Muscle layer of duodenum (tissue), 2 donors: ENCODE results near the gene PRKAG1.

Experiments used
- H3K27ac ChIP-seq: one replicate; pipeline ENCODE4 v1.7.0; 2013; ENCODE audit warnings: mild to moderate bottlenecking, low read length
- H3K27me3 ChIP-seq: one replicate; pipeline ENCODE4 v1.7.0; 2013; ENCODE audit warnings: low read depth, mild to moderate bottlenecking, control low read depth, low read length
- H3K36me3 ChIP-seq, 2 donors: one replicate each; pipeline ENCODE4 v1.7.0; 2013; ENCODE audit warnings: low read length in 2 of 2, control low read depth in 1 of 2, mild to moderate bottlenecking in 1 of 2; ENCODE audit not compliant: insufficient read depth in 2 of 2, control insufficient read depth in 1 of 2
- H3K4me1 ChIP-seq, 2 donors: one replicate each; pipeline ENCODE4 v1.7.0; 2013; ENCODE audit warnings: low read length in 2 of 2, mild to moderate bottlenecking in 2 of 2, control low read depth in 1 of 2, moderate library complexity in 1 of 2; ENCODE audit not compliant: insufficient read depth in 2 of 2, control insufficient read depth in 1 of 2
- H3K4me3 ChIP-seq, 2 donors: one replicate each; pipeline ENCODE4 v1.7.0; 2013; ENCODE audit warnings: low read length in 2 of 2, low read depth in 1 of 2, mild to moderate bottlenecking in 1 of 2
- H3K9me3 ChIP-seq, 2 donors: one replicate each; pipeline ENCODE4 v1.7.0; 2013; ENCODE audit warnings: low read length in 2 of 2, control low read depth in 1 of 2, mild to moderate bottlenecking in 1 of 2; ENCODE audit not compliant: control insufficient read depth in 1 of 2
- donor health status: healthy.

The PRKAG1 gene

GRCh38 chr12:48985901-48986300 lies 32.7 kb downstream of the PRKAG1 start:
- peaks cover 0 to 8% of the 10 kb centered on the region in 2 donors for H3K4me1 ChIP-seq
- H3K4me3 ChIP-seq = no peak overlapping the region
- no peaks in the 10 kb centered on the region for H3K36me3 ChIP-seq
- no peak overlapping the region for H3K27ac ChIP-seq
- H3K9me3 ChIP-seq = no peaks in the 10 kb centered on the region
- H3K27me3 ChIP-seq = peaks cover 43% of the 10 kb centered on the region

DNA sequence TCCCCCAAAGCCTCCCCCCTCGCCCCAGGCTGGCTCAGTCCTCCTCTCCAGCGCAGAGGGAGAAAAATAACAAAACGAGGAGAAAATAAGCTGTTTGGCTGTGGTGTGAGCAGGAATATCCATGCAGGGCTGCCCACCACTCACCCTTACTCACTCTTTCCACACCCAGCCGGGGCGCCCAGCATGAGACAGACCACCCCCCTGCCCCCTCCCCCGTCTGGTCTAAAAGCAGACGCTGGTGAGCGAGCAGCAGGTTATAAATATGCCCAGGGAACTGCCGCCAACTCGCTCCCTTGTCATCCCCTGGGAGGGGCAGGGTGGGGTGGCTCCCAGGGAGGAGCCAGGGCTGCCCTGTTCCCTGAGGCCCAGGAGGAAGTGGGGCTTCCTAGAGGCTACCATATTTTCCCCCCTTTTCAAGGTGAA lies 33.1 kb downstream of the PRKAG1 start:
- Histone ChIP-seq H3K36me3 (no peaks in the 10 kb centered on the region), H3K27me3 (peaks cover 45% of the 10 kb centered on the region), H3K27ac (no peak overlapping the region), H3K4me3 (no peak overlapping the region), H3K4me1 (peaks cover 0 to 12% of the 10 kb centered on the region in 2 donors), H3K9me3 (no peaks in the 10 kb centered on the region)

GRCh38 chr12:48982397-48983080 lies 36.0 kb downstream of the PRKAG1 start:
- Histone ChIP-seq H3K27me3 (peaks cover 64% of the 10 kb centered on the region), H3K4me3 (no peak overlapping the region), H3K27ac (no peak overlapping the region), H3K36me3 (no peaks in the 10 kb centered on the region), H3K9me3 (no peaks in the 10 kb centered on the region), H3K4me1 (peaks cover 8 to 41% of the 10 kb centered on the region in 2 donors)

DNA sequence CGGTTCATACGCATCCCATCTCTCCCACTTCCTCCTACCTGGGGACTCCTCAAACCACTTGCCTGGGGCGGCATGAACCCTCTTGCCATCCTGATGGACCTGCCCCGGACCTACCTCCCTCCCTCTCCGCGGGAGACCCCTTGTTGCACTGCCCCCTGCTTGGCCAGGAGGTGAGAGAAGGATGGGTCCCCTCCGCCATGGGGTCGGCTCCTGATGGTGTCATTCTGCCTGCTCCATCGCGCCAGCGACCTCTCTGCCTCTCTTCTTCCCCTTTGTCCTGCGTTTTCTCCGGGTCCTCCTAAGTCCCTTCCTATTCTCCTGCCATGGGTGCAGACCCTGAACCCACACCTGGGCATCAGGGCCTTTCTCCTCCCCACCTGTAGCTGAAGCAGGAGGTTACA lies 36.8 kb downstream of the PRKAG1 start:
- Histone ChIP-seq H3K4me3 (peak overlapping the region in 1 of 2 donors; percentile 59), H3K27me3 (peaks cover 71% of the 10 kb centered on the region), H3K27ac (no peak overlapping the region), H3K4me1 (peaks cover 8 to 41% of the 10 kb centered on the region in 2 donors), H3K36me3 (no peaks in the 10 kb centered on the region), H3K9me3 (no peaks in the 10 kb centered on the region)

DNA sequence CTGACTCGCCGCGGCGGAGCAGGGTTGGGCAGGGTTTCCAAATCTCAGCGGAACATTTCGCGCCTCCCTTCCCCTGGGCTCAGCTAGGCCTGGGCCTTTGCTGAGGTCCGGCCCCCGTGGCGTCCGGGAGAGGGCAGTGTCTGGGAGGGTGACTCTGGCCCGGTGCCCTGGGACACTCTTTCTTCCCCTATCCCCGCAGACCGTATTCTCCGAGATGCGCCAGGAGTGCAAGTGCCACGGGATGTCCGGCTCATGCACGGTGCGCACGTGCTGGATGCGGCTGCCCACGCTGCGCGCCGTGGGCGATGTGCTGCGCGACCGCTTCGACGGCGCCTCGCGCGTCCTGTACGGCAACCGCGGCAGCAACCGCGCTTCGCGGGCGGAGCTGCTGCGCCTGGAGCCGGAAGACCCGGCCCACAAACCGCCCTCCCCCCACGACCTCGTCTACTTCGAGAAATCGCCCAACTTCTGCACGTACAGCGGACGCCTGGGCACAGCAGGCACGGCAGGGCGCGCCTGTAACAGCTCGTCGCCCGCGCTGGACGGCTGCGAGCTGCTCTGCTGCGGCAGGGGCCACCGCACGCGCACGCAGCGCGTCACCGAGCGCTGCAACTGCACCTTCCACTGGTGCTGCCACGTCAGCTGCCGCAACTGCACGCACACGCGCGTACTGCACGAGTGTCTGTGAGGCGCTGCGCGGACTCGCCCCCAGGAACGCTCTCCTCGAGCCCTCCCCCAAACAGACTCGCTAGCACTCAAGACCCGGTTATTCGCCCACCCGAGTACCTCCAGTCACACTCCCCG lies 37.4 kb downstream of the PRKAG1 start:
- H3K4me1 ChIP-seq = peaks cover 8 to 41% of the 10 kb centered on the region in 2 donors
- peaks cover 72% of the 10 kb centered on the region for H3K27me3 ChIP-seq
- H3K27ac ChIP-seq = no peak overlapping the region
- H3K36me3 ChIP-seq = no peaks in the 10 kb centered on the region
- H3K9me3 ChIP-seq = no peaks in the 10 kb centered on the region
- H3K4me3 ChIP-seq = peak overlapping the region; percentile 49 to 59

GRCh38 chr12:48980389-48980952 lies 38.1 kb downstream of the PRKAG1 start:
- peaks cover 65% of the 10 kb centered on the region for H3K27me3 ChIP-seq

DNA sequence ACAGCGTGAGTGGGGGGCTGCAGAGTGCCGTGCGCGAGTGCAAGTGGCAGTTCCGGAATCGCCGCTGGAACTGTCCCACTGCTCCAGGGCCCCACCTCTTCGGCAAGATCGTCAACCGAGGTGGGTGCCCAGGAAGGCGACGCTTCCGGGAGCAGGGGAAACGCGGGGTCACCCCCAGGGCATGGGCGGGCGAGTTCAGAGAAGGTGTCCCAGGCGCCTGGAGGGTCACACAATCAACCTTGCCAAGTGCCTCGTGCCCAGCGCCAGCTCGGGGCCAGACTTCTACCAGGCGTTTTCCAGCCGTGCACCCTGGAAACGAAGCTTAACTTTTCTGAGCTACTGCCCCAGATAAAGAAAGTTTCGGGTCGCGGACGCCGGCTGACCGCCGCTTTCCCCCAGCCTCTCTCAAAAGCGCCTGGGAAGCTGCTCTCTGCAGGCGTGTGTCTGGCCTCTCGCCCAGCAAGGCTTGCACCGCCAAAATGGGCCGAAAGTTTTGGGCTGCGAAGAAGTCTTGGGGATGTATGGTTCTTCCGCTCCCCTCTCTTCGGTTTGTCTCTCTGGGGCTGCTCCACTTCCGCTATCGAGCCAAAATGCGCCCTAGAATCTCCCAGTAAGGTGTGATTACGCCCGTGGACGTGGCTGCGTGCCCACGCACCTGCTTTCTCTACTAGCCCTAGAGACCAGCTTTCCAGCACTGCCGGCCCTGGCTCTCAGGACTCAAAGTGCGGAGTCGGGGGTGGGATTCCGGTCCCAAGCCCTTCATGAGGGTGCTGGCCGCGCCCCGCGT lies 38.8 kb downstream of the PRKAG1 start:
- no peaks in the 10 kb centered on the region for H3K9me3 ChIP-seq
- peak overlapping the region; percentile 49 to 59 for H3K4me3 ChIP-seq
- H3K27me3 ChIP-seq = peaks cover 65% of the 10 kb centered on the region
- no peaks in the 10 kb centered on the region for H3K36me3 ChIP-seq
- H3K4me1 ChIP-seq = peaks cover 8 to 41% of the 10 kb centered on the region in 2 donors
- H3K27ac ChIP-seq = no peak overlapping the region

More at GRCh38 chr12:48980389-48980952, 38.1 kb downstream of the PRKAG1 start:
- Histone ChIP-seq H3K27ac (no peak overlapping the region), H3K36me3 (no peaks in the 10 kb centered on the region), H3K9me3 (no peaks in the 10 kb centered on the region), H3K4me1 (peaks cover 8 to 41% of the 10 kb centered on the region in 2 donors), H3K4me3 (peak overlapping the region; percentile 49 to 59)

- peaks cover 66% of the 10 kb centered on the region for H3K27me3 ChIP-seq
- H3K36me3 ChIP-seq = no peaks in the 10 kb centered on the region
- peaks cover 8 to 41% of the 10 kb centered on the region in 2 donors for H3K4me1 ChIP-seq
- H3K9me3 ChIP-seq = no peaks in the 10 kb centered on the region
- peak overlapping the region; percentile 49 to 59 for H3K4me3 ChIP-seq
- H3K27ac ChIP-seq = no peak overlapping the region
Measured at GRCh38 chr12:48978741-48979601, 39.6 kb downstream of the PRKAG1 start.

DNA sequence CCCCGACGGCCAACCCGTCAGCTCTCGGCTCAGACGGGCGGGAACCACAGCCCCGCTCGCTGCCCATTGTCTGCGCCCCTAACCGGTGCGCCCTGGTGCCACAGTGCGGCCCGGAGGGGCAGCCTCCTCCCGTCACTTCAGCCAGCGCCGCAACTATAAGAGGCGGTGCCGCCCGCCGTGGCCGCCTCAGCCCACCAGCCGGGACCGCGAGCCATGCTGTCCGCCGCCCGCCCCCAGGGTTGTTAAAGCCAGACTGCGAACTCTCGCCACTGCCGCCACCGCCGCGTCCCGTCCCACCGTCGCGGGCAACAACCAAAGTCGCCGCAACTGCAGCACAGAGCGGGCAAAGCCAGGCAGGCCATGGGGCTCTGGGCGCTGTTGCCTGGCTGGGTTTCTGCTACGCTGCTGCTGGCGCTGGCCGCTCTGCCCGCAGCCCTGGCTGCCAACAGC lies 40.3 kb downstream of the PRKAG1 start, which contains the start of gene WNT1:
WNT1 (plus strand) TSS at position 32 of the 450 bp plus-strand sequence; CDS start at position 361, 329 bp downstream.
- peak within 1 kb of the TSS; percentile 49 to 59 for H3K4me3 ChIP-seq
- peaks cover 66% of the 10 kb centered on the region for H3K27me3 ChIP-seq
- peaks cover 8 to 41% of the 10 kb centered on the region in 2 donors for H3K4me1 ChIP-seq
- no peaks in the 10 kb centered on the region for H3K9me3 ChIP-seq
- H3K27ac ChIP-seq = no peak within 1 kb of the TSS
- no peaks in the 10 kb centered on the region for H3K36me3 ChIP-seq
